Hepatocyte (in vitro differentiated cells): ENCODE results near the gene LGALS3BP.

Experiments used
- CTCF ChIP-seq: fragments of 200-600 bp; sonication (generic); IDR thresholded peaks from 2 replicates; pipeline ENCODE4 v1.5.1; 2016; ENCODE audit warnings: antibody characterized with exemption, mild to moderate bottlenecking; ENCODE audit not compliant: poor library complexity
- EZH2 ChIP-seq: fragments of 200-600 bp; sonication (generic); IDR thresholded peaks from 2 replicates; pipeline ENCODE4 v1.6.1; 2016; ENCODE audit warnings: antibody characterized with exemption, mild to moderate bottlenecking, borderline replicate concordance

- TF ChIP-seq CTCF (no peak), EZH2 (no peak)
Observed at GRCh38 chr17:78956254-78956653, 23.5 kb downstream of the LGALS3BP start.
